Activated CD4-positive, alpha-beta T cell treated with anti-CD3 and anti-CD28 coated beads, Interleukin-2, amount 50 U/mL, for 4 hours (primary cell): ENCODE results near the gene STING1.
A peak's percentile ranks its signal among the peaks of the same experiment; 100 is the strongest.
"Not testable (repeated sequence)": the region's sequence is repeated elsewhere in the genome, so short reads cannot be mapped to it uniquely, and the experiment has no call there.

Source experiments
- DNase-seq, 2 experiments: peaks; one replicate each; pipeline ENCODE4 v3.0.0-alpha.2; 2020

Gene STING1

DNA sequence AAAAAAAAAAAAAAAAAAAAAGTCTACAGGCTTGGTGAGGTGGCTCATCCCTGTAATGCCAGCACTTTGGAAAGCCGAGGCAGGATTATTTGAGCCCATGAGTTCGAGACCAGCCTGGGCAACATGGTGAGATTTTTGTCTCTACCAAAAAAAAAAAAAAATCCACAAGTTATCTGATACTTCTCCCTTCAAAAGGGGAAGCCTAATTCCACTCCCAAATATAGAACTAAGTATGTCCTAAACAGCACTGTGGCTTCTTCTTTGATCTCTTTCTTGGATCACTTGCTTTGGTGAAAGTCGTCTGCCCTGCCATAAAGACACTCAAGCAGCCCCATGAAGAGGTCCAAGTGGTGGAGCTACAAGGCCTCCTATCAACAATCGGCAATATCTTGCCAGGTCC, 18.8 kb upstream of the STING1 start:
- no peak for DNase-seq

DNA sequence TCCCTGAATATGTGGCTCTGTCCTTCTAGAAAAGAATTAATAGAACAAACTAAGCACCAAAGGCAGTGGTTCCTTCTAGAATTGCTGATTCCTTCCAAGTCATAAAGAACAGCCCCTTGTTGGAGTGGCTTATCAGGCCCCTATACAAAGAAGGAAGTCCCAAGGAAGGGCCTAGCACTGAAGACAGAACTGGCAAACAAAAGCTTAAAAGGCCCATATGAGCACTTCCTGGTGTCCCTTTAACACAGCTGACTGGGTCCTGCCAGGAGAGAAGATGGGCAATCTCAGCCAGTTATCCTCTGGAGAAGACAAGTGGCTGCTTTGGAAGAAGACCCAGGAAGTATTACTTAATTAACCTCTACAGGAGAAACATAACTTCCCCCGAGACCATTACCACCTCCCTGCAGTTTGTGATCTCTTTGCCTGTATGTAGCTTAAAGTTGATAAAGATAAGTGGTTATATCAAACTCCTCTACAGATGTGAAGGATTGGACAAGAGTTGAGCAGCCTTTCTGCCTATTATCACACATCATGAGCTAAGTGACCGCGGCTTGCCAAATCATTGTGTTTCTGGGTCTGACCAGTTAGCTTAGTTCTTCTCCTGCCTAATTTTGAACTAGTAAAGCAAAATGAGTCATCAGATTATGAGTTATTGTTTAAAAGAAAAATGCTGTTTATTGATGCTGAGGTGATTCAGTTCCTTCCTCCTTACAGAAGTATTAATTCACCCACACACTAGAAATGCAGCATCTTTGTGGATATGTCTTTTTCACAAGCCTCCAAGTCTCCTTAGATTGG, 13.3 kb upstream of the STING1 start:
- DNase-seq: no peak

DNA sequence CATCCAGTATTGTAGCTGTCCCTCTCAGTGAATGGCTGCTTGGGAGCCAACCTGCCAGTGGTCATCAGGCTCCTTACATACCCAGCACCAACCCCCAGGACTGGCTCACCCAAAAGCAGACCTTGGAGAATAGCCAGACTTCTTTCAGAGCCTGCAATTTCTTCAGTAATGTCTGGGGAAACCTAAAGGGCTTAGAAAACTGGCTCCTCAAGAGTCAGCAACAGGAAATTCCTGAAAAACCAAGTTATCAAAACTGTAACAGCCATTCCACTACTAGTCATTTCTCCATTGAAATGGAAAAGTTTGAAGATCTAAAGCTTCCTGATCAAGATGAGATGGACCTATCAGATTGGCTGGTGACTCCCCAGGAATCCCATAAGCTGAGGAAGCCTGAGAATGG, 12.3 kb upstream of the STING1 start:
- no peak for DNase-seq

DNA sequence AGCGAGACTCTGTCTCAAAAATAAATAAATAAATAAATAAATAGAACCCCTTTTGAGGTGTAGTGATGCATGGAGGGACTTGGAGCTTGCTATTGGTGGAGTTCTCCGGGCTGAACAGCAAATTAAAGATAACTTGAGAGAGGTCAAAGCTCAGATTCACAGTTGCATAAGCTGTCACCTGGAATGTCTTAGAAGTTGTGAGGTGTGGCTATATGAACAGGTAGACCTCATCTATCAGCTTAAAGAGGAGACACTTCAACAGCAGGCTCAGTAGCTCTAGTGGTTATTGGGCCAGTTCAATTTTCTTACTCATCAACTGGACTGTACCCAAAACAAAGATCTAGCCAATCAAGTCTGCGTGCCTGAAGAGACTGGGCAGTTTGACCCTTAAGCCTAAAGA, 11.7 kb upstream of the STING1 start:
- no peak for DNase-seq

DNA sequence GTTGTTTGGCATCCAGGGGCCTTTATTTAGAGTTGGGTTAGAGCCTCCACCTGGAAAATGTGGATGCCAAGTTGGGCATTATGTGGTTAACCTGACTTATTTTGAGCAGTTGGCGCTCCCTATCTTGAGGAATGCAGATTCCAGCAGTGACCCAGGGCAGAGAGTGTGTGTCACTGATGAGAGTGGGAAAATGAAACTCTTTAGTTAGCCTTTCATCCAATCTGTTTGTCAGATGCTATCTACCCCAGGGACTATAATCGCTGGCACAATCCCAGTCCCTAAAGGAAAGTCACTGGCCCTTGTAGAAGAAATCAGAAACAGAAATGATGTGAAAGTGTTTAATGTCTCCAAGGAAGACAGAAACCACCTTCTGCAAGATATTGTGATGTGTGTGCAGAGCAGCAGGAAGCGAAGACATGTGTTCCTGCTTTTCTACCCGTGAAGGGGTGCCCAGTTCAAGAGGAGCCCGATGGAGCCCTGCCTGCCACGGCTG, 10.2 kb upstream of the STING1 start:
- DNase-seq: no peak

DNA sequence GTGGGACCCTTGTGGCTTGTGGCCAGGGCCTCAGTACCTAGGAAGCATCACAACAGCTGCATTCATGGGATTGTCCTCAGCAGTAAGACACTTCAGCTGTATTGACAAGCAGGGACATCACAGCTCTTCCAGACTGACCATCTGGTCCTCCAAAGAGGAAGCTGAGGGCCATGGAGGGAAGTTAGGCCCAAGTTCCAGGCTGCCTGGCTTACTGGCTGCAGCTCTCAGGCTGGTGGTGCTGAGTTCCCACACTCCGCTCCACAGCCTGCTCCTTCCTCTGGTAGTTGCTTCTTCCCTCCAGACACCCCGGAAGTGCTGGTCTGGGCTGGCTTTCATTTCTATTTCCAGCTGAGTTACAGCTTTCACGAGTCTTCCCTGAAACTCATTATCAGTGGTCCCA, 5.7 kb upstream of the STING1 start:
- no peak for DNase-seq

DNA sequence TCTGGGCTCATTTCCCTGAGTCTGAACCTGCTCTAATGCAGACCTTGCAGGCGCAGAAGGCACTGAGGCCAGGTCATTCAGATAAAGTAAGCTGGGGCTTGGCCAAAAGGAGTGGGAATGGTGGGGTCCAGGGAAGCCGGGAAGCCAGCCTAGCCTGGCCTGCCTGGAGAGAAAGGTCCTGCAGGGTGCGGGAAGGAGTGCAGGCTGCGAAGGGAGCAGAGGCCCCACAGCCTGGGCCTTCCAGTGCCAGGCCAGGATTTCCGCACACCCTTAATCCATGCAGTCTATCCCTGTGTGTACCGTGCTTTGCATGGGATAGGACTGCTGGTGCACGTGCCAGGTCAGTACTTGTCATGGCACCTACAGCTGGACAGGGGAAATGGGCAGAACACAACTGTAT, 3.6 kb upstream of the STING1 start:
- no peak for DNase-seq

DNA sequence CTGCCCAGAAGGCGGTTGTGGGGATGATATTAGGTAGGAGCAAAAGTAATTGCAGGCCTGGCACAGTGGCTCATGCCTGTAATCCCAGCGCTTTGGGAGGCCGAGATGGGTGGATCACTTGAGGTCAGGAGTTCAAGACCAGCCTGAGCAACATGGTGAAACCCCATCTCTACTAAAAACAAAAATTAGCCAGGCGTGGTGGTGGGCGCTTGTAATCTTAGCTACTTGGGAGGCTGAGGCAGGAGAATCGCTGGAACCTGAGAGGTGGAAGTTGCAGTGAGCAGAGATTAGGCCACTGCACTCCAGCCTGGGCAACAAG, 291 bp upstream of the STING1 start:
- DNase-seq: not testable (repeated sequence)

DNA sequence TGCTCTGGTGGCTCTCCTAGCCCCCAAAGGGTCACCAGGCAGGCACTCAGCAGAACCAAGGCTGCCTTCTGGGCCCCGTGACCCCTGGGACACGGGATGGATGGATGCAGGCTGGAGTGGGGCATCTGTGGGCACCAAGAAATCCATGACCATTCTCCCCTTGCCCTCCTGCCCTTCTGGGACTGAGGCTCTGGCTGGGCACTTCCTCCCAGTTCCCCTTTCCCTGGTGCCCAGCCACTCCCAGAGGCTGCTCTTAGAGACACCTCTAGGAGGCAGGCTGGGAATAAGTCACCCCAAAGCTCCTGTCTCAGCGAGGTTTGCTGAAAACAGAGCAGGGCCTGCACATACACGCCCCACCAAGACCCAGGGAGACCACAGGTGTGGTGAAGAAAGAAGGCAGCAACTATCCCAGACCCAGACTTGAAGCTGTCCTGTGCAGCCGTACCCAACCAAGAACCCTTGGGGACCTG, 943 bp downstream of the STING1 start:
- no peak for DNase-seq

DNA sequence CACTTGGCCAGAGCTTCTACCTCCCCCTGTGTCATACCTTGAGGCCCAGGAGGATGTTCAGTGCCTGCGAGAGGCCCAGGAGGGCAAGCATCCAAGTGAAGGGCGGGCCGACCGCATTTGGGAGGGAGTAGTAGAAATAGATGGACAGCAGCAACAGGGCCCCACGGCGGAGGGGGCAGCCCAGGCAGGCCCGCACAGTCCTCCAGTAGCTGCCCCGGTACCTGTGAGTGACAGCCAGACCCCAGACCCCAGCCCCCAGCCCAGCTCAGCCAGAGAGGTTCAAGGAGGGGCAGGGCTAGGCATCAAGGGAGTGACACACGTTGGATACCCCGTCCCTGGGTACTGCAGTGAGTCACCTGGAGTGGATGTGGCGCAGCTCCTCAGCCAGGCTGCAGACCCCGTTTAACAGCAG, 1.4 kb downstream of the STING1 start:
- DNase-seq: peak in 1 of 2 experiments; percentile 45

DNA sequence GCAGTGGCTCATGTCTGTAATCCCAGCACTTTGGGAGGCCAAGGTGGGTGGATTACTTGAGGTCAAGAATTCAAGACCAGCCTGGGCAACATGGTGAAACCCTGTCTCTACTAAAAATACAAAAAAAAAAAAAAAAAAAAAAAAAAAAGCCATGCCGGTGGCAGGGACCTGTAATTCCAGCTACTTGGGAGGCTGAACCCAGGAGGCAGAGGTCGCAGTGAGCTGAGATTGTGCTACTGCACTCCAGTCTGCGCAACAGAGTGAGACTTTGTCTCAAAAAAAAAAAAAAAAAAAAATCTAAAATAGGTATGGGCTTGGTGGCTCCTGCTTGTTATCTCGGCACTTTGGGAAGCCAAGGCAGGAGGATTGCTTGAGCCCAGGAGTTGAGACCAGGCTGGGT, 2.8 kb downstream of the STING1 start:
- not testable (repeated sequence) for DNase-seq

DNA sequence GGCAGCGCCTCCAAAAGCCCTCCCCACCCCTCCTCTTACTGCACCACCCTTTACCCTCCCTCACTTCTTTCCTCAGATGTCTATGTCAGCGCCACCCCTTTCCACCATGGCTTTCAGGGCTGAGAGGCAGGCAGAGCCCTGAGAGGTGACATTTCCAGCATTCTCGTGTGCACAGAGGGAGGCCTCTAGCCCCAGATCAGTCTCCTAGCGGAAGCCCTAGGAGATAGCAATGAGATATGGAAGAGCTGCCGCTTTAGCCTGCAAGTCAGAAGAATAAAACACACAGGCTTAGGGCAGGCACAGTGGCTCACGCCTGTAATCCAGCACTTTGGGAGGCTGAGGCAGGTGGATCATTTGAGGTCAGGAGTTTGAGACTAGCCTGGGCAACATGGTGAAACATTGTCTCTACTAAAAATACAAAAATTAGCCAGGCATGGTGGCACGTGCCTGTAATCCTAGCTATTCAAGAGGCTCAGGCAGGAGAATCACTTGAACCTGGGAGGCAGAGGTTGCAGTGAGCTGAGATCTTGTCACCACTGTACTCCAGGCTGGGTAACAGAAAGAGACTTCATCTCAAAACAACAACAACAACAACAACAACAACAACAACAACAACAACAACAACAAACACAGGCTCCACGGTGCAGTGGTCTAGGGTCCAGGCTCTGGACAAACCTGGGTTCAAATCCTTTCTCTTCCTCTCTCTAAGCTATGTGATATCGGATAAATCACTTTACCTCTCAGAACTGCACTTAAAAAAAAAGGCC, 3.7 kb downstream of the STING1 start:
- DNase-seq: not testable (repeated sequence)

DNA sequence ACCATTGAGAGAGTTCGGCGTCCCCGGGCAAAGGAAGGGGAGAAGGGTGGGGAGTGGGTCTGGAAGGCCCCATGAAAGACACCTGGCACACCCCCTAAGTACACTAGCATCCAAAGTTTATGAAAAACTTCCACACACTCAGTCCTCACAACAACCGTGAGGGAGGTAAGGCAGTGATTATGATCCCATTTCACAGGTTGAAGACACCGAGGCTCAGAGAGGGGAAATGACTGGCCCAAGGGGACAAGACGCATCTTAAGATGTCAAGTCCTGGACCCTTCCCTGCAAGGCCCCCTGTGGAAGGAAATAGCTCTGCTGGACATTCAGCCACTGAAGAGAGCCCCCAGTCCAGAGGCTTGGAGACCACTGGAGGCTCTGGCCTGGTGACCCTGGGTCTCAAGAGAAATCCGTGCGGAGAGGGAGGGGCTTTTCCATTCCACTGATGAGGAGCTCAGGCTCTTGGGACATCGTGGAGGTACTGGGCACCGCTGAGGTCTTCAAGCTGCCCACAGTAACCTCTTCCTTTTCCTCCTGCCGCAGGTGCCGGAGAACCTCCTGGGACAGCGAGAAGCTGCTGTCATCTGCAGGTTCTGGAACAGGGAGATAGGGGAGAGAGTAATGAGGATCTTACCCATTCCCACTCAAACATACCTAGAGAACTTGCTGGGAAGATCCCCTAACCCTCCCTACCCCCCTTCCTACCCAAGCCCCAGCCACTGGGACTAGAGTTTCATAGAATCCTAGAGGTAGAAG, 6.5 kb downstream of the STING1 start:
- DNase-seq: no peak

DNA sequence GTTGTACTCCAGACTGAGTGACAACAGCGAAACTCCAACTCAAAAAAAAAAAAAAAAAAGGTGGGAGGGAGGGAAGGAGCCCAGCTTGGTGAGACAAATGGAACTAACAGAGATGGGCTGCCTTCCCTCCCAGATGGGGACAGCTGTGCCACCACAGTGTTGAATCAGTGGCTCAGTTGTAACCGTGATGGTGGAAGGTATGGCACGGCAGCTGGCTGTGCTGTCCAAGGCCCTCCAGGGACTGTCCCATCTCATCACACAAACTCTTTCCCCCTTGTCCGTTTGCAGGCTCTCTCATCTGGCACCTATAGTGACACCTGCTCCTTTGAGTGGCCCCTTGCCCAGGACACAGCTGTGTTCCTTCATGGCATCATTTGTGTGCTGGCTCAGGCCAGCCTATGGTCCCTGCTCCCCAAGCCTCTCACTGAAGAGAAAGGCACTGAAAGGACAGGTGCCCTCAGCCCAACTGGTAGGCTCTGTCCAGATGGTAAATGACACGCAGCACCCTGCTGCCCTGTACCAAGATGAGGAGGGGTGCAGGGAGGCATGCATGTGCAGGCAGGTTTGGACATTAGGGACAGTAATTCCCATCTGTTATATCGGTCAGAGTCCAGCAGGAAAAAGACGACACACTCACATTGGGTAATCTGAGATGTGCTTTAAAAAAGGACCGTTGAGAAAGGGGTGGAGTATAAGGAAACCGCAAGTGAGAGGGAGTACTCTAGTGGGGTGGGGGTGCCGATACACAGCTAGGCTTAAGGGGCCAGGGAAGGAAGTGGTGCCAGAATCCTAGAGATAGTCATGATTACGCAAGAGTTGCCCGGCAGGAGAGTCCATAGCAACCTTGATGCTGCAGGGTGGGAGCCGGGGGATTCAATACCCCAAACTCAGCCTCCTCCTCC, 7.4 kb downstream of the STING1 start:
- no peak for DNase-seq

DNA sequence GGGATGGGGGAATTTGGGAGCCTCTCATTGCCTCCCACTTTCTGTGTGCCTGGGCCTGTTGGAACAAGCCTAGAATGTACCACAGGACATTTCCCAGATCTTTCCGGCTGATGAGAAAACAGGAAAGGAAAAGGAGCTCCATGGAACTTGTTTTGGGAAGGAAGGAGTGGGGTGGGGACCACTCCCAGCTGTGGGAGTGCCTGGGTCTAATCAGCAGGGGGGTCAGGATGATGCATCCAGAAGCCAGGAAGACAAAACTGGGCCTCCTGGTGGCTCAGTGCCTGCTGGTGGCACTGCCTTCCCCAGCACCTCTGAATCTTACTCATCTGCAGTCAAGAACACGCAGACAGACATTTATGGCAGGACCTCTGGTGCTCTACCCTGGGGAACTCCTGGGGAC, 9.0 kb downstream of the STING1 start:
- DNase-seq: no peak

DNA sequence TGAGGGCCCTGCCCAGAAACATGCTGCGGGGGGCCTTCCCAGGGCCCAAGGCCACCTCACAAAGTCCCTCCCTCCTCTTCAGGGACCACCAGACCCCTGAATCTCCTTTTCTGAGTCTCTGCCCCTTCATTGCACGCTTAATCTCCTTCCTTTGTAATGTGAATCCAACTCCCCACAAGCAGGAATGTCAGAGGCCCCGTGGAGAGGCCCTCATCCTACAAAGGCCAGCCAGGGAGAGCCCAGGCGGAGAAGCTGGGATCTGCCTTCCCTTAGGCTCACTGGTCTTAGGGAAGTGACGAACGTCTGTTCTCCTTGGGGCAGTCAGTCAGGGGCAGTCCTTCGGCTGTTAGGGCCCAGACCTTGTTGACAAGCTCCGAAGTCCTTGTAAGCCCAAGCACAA, 9.5 kb downstream of the STING1 start:
- no peak for DNase-seq

DNA sequence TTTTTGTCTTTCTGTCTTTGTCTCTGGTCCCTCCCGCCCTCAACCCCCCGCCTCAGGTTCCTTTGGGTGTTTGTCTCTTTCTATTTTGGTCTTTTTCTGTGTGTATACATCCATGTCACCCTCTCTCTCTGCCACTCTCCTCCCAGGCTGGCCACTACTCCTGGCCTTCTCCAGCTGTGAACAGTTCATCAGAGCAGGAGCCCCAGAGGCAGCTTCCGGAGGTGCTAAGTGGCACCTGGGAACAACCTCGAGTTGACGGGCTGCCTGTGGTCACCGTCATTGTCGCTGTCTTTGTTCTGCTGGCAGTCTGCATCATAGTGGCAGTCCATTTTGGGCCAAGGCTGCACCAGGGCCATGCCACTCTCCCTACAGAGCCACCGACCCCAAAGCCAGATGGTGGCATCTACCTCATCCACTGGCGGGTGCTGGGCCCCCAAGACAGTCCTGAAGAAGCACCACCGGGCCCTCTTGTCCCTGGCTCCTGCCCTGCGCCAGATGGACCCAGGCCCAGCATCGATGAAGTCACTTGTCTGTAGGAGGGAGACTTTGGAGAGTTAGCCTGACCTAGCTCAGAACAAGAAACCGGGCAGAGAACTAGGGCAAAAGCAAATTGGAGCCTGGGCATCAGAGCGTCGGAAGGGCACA, 10.1 kb downstream of the STING1 start:
- DNase-seq: no peak

DNA sequence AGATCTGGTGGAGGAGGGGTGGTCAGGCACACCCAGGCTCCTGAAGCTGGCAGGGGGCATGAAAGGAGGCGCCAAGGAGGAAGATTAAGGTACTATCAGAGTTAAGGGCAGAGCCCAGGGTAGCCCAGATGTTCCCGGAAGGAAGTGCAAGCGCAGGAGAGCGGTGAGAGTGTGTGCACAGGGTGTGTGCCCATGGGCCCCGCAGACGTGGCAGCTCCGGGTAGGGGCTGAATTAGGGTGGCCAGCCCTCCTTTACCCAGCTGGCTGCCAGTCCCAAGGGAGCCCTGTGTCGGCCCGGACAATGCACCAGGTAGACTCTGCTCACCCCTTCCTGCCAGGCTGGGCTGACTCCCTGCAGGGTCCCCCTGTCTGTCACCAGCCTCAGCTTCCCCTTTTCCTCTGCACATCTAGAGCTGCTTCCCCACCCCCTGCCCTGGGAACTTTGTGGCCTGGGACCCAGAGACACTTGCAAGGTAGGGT, 11.7 kb downstream of the STING1 start, which contains the start of gene SMIM33:
Gene SMIM33 (plus strand): TSS at position 184 of the 480 bp plus-strand sequence. CDS start 118 bp downstream, at position 302.
- no peak for DNase-seq

DNA sequence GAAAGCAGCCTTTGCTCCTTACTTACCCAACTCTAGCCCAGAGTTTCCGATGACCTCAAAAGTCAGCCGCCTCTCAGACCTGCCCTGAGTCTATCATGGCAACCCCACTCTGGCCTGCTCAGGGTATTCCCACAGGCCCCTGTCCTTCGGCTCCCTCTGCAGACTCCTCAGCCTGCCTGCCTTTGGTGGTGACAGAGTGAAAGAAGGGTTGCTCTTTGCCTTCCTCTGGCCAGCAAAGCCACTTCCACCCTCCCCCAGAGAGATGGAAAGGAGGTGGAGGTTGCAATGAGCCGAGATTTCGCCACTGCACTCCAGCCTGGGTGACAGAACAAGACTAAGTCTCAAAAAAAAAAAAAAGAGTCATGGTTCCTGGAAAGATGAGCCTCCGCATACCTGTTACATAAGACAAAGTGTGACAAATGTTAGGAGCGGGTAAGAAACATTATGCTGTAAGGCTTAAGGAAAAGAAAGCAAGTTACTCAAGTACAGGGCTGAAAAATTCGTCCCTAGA, 14.1 kb downstream of the STING1 start:
- no peak for DNase-seq

DNA sequence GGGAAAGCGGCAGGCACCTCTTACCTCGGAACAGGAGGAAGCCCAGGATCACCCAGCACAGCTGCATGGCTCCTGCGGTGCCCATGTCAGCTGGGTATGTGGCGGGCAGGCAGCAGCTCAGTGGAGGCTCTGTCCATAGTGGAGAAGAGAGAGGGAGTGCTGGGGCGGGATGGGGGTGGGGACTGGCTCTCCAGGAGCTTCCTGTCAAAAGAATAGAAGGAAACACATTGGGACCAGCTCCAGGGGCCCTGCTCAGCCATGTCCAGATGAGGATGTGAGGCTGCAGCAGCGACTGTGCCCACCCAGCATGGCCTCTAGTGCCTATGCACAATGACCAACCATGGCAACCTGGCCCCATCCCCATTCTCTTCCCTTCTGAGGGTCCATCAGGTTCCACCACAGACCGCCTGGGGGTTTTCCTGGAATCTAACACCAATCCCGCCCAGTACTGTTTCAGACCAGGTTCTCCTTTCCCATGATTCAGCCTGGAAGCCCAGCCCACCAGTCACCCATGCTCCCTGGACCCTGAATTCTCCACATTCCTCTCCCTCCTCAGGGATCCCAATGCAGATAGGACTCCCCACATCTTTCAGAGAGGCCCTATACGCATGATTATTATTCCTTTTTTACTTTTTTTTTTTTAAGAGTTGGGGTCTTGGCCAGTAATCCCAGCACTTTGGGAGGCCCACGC, 19.8 kb downstream of the STING1 start, which contains the start of gene ECSCR:
Gene ECSCR (minus strand): TSS at position 158 of the 691 bp plus-strand sequence. CDS start 73 bp downstream, at position 85.
- no peak for DNase-seq

DNA sequence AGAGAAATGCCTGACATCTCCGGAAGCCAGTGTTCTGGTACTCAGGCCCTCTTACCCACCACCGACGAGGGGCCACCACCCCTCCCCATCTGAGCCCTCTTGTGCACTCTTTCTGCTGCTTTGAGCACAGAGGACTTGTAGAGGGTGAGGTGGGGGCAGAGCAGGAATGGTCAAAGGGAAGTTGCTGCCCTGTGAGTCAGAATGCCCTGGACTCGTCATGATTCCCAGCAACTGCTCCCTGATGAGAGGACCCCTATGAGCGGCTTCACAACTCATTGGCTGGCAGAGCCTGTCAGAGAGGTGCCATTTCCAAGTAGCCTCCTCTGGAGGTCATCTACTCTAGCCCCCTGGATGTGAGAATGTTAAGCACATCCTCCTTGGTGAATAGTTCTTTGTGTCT, 20.9 kb downstream of the STING1 start:
- DNase-seq: no peak
